HG03039 (cell line): Measurements from ENCODE around the gene ARVCF.

Source experiments
- ATAC-seq: cut with Tn5 transposase; IDR thresholded peaks from one replicate; pipeline ENCODE4 v1.9.1; 2021; ENCODE audit warnings: mild to moderate bottlenecking, moderate library complexity; ENCODE audit not compliant: unreplicated experiment

ARVCF gene

GRCh38 chr22:19987394-19988306 lies 29.0 kb downstream of the ARVCF start:
- ATAC-seq, result no peak

GRCh38 chr22:19986410-19987341 lies 29.9 kb downstream of the ARVCF start:
- no peak for ATAC-seq

GRCh38 chr22:19986011-19986409 lies 30.6 kb downstream of the ARVCF start:
- ATAC-seq, result no peak

GRCh38 chr22:19984851-19985811 lies 31.5 kb downstream of the ARVCF start:
- ATAC-seq, result no peak

- ATAC-seq, result no peak
Observed at GRCh38 chr22:19984201-19984753, 32.3 kb downstream of the ARVCF start.

GRCh38 chr22:19983741-19984140 lies 32.9 kb downstream of the ARVCF start:
- ATAC-seq, result no peak

GRCh38 chr22:19982991-19983578 lies 33.5 kb downstream of the ARVCF start:
- ATAC-seq, result no peak

- no peak for ATAC-seq
Observed at GRCh38 chr22:19981961-19982920, 34.4 kb downstream of the ARVCF start.

- no peak for ATAC-seq
Observed at GRCh38 chr22:19981171-19981960, 35.3 kb downstream of the ARVCF start.

GRCh38 chr22:19980766-19981165 lies 35.9 kb downstream of the ARVCF start:
- ATAC-seq, result no peak

- ATAC-seq, result no peak
Observed at GRCh38 chr22:19979712-19980493, 36.7 kb downstream of the ARVCF start.

- no peak for ATAC-seq
Observed at GRCh38 chr22:19978748-19979147, 37.9 kb downstream of the ARVCF start.

- ATAC-seq, result no peak
Observed at GRCh38 chr22:19977296-19978243, 39.1 kb downstream of the ARVCF start.

GRCh38 chr22:19976671-19977070 lies 40.0 kb downstream of the ARVCF start:
- no peak for ATAC-seq

- no peak for ATAC-seq
Observed at GRCh38 chr22:19975707-19976035, 41.0 kb downstream of the ARVCF start.
